Testis (tissue), 2 donors: Measurements from ENCODE around the gene PHACTR3.

Experiments used
- CTCF ChIP-seq, 3 experiments: fragments of 450-650 bp in 2 of 3; fragments of 200-600 bp in 1 of 3; sonication (generic) in 1 of 3; IDR thresholded peaks; one replicate each; pipeline ENCODE4 v1.5.1; 2016 to 2019; ENCODE audit warnings: antibody characterized with exemption in 3 of 3, mild to moderate bottlenecking in 2 of 3, moderate library complexity in 1 of 3
- POLR2A ChIP-seq: fragments of 450-650 bp; IDR thresholded peaks from one replicate; pipeline ENCODE4 v1.6.1; 2017; ENCODE audit warnings: antibody characterized with exemption, mild to moderate bottlenecking, moderate library complexity

DNA sequence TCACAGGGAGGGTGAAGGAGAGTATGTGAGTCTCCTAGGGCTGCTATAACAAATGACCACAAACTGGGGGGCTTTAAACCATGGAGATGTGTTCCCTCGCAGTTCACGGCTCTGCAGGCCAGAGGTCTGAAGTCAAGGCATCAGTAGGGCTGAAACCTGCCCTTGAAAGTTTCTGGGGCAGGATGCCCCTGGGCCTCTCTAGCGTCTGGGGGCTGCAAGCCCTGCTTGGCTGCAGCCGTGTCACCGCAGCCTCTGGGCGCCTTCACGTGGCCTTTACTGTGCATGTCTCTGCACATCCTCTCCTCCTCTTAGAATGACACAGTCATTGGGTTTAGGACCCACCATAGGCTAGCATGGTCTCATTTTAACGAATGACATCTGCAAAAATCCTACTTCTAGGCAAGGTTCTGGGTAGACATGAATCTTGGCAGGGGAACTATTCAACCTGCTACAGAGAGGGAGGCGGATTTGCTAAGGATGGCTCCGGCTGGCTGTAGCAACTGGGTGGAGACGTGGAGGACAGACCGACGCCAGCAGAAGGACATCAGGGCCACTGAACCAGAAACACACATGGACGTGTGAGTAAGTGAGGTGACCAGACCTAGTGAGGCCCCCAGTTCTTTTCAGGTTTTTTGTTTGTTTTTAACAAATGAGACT is 58.6 kb downstream of the PHACTR3 start:
- TF ChIP-seq CTCF (IDR thresholded peaks at IDR 0.05) (no peak), POLR2A (no peak)
